IMR-90 (cell line): Measurements from ENCODE around the gene METRNL. TPM values are rescaled to one million over a fixed set of nuclear protein-coding genes. Genes with fewer than 3 reads are reported as not detected.

Experiments
- ATAC-seq: fragments of 200-7000 bp; cut with Tn5 transposase; 2 replicates; pipeline ENCODE4 v1.9.1; 2020; ENCODE audit warnings: low read depth, mild to moderate bottlenecking, moderate library complexity
- BruUV-seq: library from RNA; stranded (reverse); fragments of 400-500 nt; replicated peaks from 2 replicates; lab custom pipeline; 2021; lab: Mats Ljungman, UMichigan
- CTCF ChIA-PET: fragments of 300-600 bp; formaldehyde crosslinking; extraction: SDS; loops from one replicate; lab custom pipeline; 2021; ENCODE audit warnings: antibody characterized with exemption; lab: Yijun Ruan, JAX
- POLR2A ChIA-PET: fragments of 300-600 bp; sonication (Branson Sonifier 250); formaldehyde crosslinking; loops from one replicate; lab custom pipeline; 2022; ENCODE audit warnings: antibody characterized with exemption; ENCODE audit not compliant: unreplicated experiment; lab: Charles Lee
- DNase-seq: peaks from one replicate; pipeline ENCODE4 v3.0.0; 2013
- H2AFZ ChIP-seq: replicated peaks from 2 replicates; pipeline ENCODE3; 2013; ENCODE audit warnings: low read length, mild to moderate bottlenecking; ENCODE audit not compliant: poor library complexity
- H2AK5ac ChIP-seq: 2 replicates; pipeline ENCODE4 v1.6.1; 2013; ENCODE audit warnings: low read depth, low read length, inconsistent platforms
- H2AK9ac ChIP-seq: replicated peaks from 2 replicates; pipeline ENCODE3; 2013; ENCODE audit warnings: mild to moderate bottlenecking, low read depth, low read length, moderate library complexity; ENCODE audit not compliant: poor library complexity
- H2BK120ac ChIP-seq: 2 replicates; pipeline ENCODE4 v1.6.1; 2013; ENCODE audit warnings: low read depth, low read length, inconsistent platforms
- H2BK15ac ChIP-seq: 3 replicates; pipeline ENCODE4 v1.6.1; 2013; ENCODE audit warnings: low read depth, low read length, inconsistent platforms
- H2BK20ac ChIP-seq: 2 replicates; pipeline ENCODE4 v1.6.1; 2013; ENCODE audit warnings: low read depth, mild to moderate bottlenecking, inconsistent platforms, low read length, moderate library complexity
- H2BK5ac ChIP-seq: 2 replicates; pipeline ENCODE4 v1.6.1; 2013; ENCODE audit warnings: mild to moderate bottlenecking, low read depth, low read length, inconsistent platforms; ENCODE audit not compliant: poor library complexity, severe bottlenecking
- H3K14ac ChIP-seq: replicated peaks from 2 replicates; pipeline ENCODE4 v1.6.1; 2013; ENCODE audit warnings: low read depth, low read length, inconsistent platforms
- H3K18ac ChIP-seq: 2 replicates; pipeline ENCODE4 v1.6.1; 2013; ENCODE audit warnings: low read depth, low read length, control low read depth
- H3K23ac ChIP-seq: 2 replicates; pipeline ENCODE4 v1.6.1; 2013; ENCODE audit warnings: low read depth, low read length, inconsistent platforms
- H3K27ac ChIP-seq: 2 replicates; pipeline ENCODE4 v1.5.1; 2013; ENCODE audit warnings: mild to moderate bottlenecking, control low read depth, low read length; ENCODE audit not compliant: insufficient read depth
- H3K27me3 ChIP-seq: 2 replicates; pipeline ENCODE4 v1.6.1; 2013; ENCODE audit warnings: low read length; ENCODE audit not compliant: control insufficient read depth, insufficient read depth
- H3K36me3 ChIP-seq: 2 replicates; pipeline ENCODE4 v1.6.1; 2013; ENCODE audit warnings: low read length, mixed read lengths; ENCODE audit not compliant: control insufficient read depth, insufficient read depth
- H3K4ac ChIP-seq: 2 replicates; pipeline ENCODE4 v1.6.1; 2013; ENCODE audit warnings: low read depth, low read length, inconsistent platforms
- H3K4me1 ChIP-seq: 2 replicates; pipeline ENCODE4 v1.6.1; 2013; ENCODE audit warnings: low read length, mixed read lengths; ENCODE audit not compliant: control insufficient read depth, insufficient read depth
- H3K4me2 ChIP-seq: 2 replicates; pipeline ENCODE4 v1.6.1; 2013; ENCODE audit warnings: low read depth, mild to moderate bottlenecking, control low read depth, low read length, moderate library complexity
- H3K4me3 ChIP-seq: 2 replicates; pipeline ENCODE4 v1.5.1; 2013; ENCODE audit warnings: low read depth, mild to moderate bottlenecking, control low read depth, low read length, moderate library complexity; ENCODE audit not compliant: insufficient read depth
- H3K56ac ChIP-seq: 2 replicates; pipeline ENCODE4 v1.6.1; 2013; ENCODE audit warnings: low read length, inconsistent platforms; ENCODE audit not compliant: insufficient read depth; ENCODE audit errors: extremely low read depth
- H3K79me1 ChIP-seq, 2 experiments: 2 replicates each; pipeline ENCODE4 v1.6.1; 2013; ENCODE audit warnings: low read length in 2 of 2, inconsistent platforms in 1 of 2, low read depth in 1 of 2
- H3K9ac ChIP-seq: 2 replicates; pipeline ENCODE4 v1.6.1; 2013; ENCODE audit warnings: low read depth, low read length, control low read depth
- H3K9me1 ChIP-seq: 2 replicates; pipeline ENCODE4 v1.6.1; 2013; ENCODE audit warnings: low read length, inconsistent platforms; ENCODE audit not compliant: insufficient read depth
- H3K9me3 ChIP-seq: 2 replicates; pipeline ENCODE4 v1.6.1; 2013; ENCODE audit warnings: low read length; ENCODE audit not compliant: control insufficient read depth, insufficient read depth
- H4K20me1 ChIP-seq: 2 replicates; pipeline ENCODE4 v1.6.1; 2013; ENCODE audit warnings: low read length, inconsistent platforms; ENCODE audit not compliant: insufficient read depth
- H4K5ac ChIP-seq: 2 replicates; pipeline ENCODE4 v1.6.1; 2013; ENCODE audit warnings: mild to moderate bottlenecking, low read depth, low read length, control low read depth
- H4K8ac ChIP-seq, 2 experiments: 2 replicates each; pipeline ENCODE4 v1.6.1; 2013; ENCODE audit warnings: low read depth in 2 of 2, low read length in 2 of 2, control low read depth in 1 of 2, inconsistent platforms in 1 of 2
- H4K91ac ChIP-seq: 2 replicates; pipeline ENCODE4 v1.6.1; 2013; ENCODE audit warnings: low read depth, low read length, inconsistent platforms; ENCODE audit not compliant: insufficient read depth
- BHLHE40 ChIP-seq: fragments of 150-350 bp; IDR thresholded peaks from 2 replicates; pipeline ENCODE4 v1.6.1; 2016; ENCODE audit warnings: mild to moderate bottlenecking, low read depth, low read length
- CEBPB ChIP-seq: IDR thresholded peaks from 2 replicates; pipeline ENCODE4 v1.6.1; 2012; ENCODE audit warnings: low read depth, low read length, improper control_type of control experiment
- CHD1 ChIP-seq: IDR thresholded peaks from 2 replicates; pipeline ENCODE4 v1.6.1; 2012; ENCODE audit warnings: low read depth, low read length, improper control_type of control experiment
- FOS ChIP-seq: fragments of 150-350 bp; IDR thresholded peaks from 2 replicates; pipeline ENCODE4 v1.6.1; 2016; ENCODE audit warnings: low read depth, low read length
- MAFK ChIP-seq: IDR thresholded peaks from 2 replicates; pipeline ENCODE4 v1.6.1; 2012; ENCODE audit warnings: low read depth, low read length, improper control_type of control experiment
- MAZ ChIP-seq: IDR thresholded peaks from 2 replicates; pipeline ENCODE4 v1.6.1; 2012; ENCODE audit warnings: low read depth, mild to moderate bottlenecking, low read length, improper control_type of control experiment, moderate library complexity, borderline replicate concordance
- MXI1 ChIP-seq: IDR thresholded peaks from 2 replicates; pipeline ENCODE4 v1.6.1; 2012; ENCODE audit warnings: low read depth, mild to moderate bottlenecking, low read length, moderate library complexity, borderline replicate concordance
- POLR2A ChIP-seq: IDR thresholded peaks from 2 replicates; pipeline ENCODE4 v1.6.1; 2012; ENCODE audit warnings: mild to moderate bottlenecking, low read depth, low read length
- RAD21 ChIP-seq: IDR thresholded peaks from 2 replicates; pipeline ENCODE4 v1.6.1; 2012; ENCODE audit warnings: low read length, improper control_type of control experiment
- RCOR1 ChIP-seq: IDR thresholded peaks from 2 replicates; pipeline ENCODE4 v1.6.1; 2012; ENCODE audit warnings: mild to moderate bottlenecking, low read length, improper control_type of control experiment; ENCODE audit not compliant: insufficient replicate concordance
- RFX5 ChIP-seq: IDR thresholded peaks from 2 replicates; pipeline ENCODE4 v1.8.0; 2012; ENCODE audit warnings: low read depth, mild to moderate bottlenecking, low read length, moderate library complexity
- SMC3 ChIP-seq: fragments of 150-350 bp; IDR thresholded peaks from 2 replicates; pipeline ENCODE4 v1.6.1; 2016; ENCODE audit warnings: low read depth, mild to moderate bottlenecking, antibody characterized with exemption, low read length, moderate library complexity
- USF2 ChIP-seq: fragments of 150-350 bp; IDR thresholded peaks from 2 replicates; pipeline ENCODE4 v1.6.1; 2017; ENCODE audit warnings: mild to moderate bottlenecking, antibody characterized with exemption, low read length, low read depth
- WGBS, 2 experiments: methylation state at CpG; one replicate each; pipeline versions ENCODE4 v1.1.5 to v1.1.7; 2013; ENCODE audit warnings: missing lambda C conversion rate in 2 of 2; ENCODE audit not compliant: insufficient read length in 1 of 2; ENCODE audit errors: extremely low coverage in 2 of 2; 5-methylcytosine and 5-hydroxymethylcytosine counted together
- dilution Hi-C: fragments of 300-500 bp; cut with HindIII; formaldehyde crosslinking; loops from one replicate; pipeline ENCODE4 v1.14.3; 2018; ENCODE audit warnings: low sequenced_read_pairs; ENCODE audit not compliant: unreplicated experiment
- in situ Hi-C: fragments of 300-500 bp; cut with MboI; formaldehyde crosslinking; loops from 3 replicates; pipeline ENCODE4 v1.14.3; 2019; ENCODE audit warnings: low sequenced_read_pairs, inconsistent platforms, mixed read lengths
- intact Hi-C: fragments of 100-400 bp; cut with micrococcal nuclease; formaldehyde crosslinking; loops from 2 replicates; pipeline ENCODE4 v1.10.0; 2022
- polyA plus RNA-seq, 3 experiments: library from polyadenylated mRNA; depleted of rRNA; stranded (reverse); fragments of >200 nt; gene quantifications; 2 replicates each; pipeline ENCODE4 v1.2.3, GENCODE V29; 2012; ENCODE audit warnings: low replicate concordance in 1 of 3
- total RNA-seq: library from RNA; depleted of rRNA; stranded (reverse); fragments of >200 nt; gene quantifications from 2 replicates; pipeline ENCODE4 v1.2.3, GENCODE V29; 2012
- TF ChIP-seq, protein P1 (sequence below): fragments of 150-350 bp; IDR thresholded peaks from 2 replicates; pipeline ENCODE4 v1.6.1; 2016; ENCODE audit warnings: low read depth, mild to moderate bottlenecking, low read length, moderate library complexity, borderline replicate concordance
- TF ChIP-seq, protein P2 (sequence below): conservative IDR thresholded peaks from 2 replicates; pipeline ENCODE4 v1.5.1; 2012; ENCODE audit warnings: mild to moderate bottlenecking, low read depth, low read length, improper control_type of control experiment

METRNL gene
- total and polyA plus RNA-seq, 2 of the 4 experiments (the other 2 are of a cell fraction) = 17.9 to 48.2 TPM

- 94% methylated on average over 20 of the region's 30 CpGs; no CpG with 5 or more reads in 1 of the 2 experiments for WGBS, 2 experiments
- Histone ChIP-seq H3K27me3 (no peaks in the 10 kb centered on the region), H3K4me3 (no peak overlapping the region), H3K9me1 (no peaks in the 10 kb centered on the region), H2BK120ac (no peak overlapping the region), H2AK9ac (no peak overlapping the region), H3K27ac (no peak overlapping the region), H2AK5ac (no peak overlapping the region), H4K91ac (no peak overlapping the region), H3K4ac (no peak overlapping the region), H3K79me1 (peaks cover 4 to 8% of the 10 kb centered on the region in 2 experiments; a peak in 2 of 4 replicates), H4K5ac (no peak overlapping the region), H2BK20ac (no peak overlapping the region), H3K18ac (no peak overlapping the region), H3K4me1 (no peaks in the 10 kb centered on the region), H4K8ac (no peak overlapping the region), H3K9me3 (peaks cover 16% of the 10 kb centered on the region), H3K4me2 (no peak overlapping the region), H3K23ac (no peak overlapping the region), H2AFZ (no peak overlapping the region), H3K56ac (no peak overlapping the region), H3K36me3 (peaks cover 4% of the 10 kb centered on the region), H4K20me1 (no peaks in the 10 kb centered on the region), H2BK5ac (no peak overlapping the region), H2BK15ac (no peak overlapping the region), H3K14ac (no peak overlapping the region), H3K9ac (no peak overlapping the region)
- dilution Hi-C loops = no loop called here
- ChIA-PET POLR2A (no interaction called here), CTCF (no interaction called here)
- ATAC-seq (no peak), DNase-seq (no peak)
- intact Hi-C loops = no loop called here
- no TSS peak for BruUV-seq
- in situ Hi-C loops = no loop called here
- TF ChIP-seq USF2 (no peak), RFX5 (no peak), MXI1 (no peak), MAFK (no peak), MAZ (no peak), FOS (no peak), RAD21 (no peak), BHLHE40 (no peak), SMC3 (no peak), POLR2A (no peak), CHD1 (no peak), RCOR1 (no peak), CEBPB (no peak)
- TF ChIP-seq, protein P1, sequence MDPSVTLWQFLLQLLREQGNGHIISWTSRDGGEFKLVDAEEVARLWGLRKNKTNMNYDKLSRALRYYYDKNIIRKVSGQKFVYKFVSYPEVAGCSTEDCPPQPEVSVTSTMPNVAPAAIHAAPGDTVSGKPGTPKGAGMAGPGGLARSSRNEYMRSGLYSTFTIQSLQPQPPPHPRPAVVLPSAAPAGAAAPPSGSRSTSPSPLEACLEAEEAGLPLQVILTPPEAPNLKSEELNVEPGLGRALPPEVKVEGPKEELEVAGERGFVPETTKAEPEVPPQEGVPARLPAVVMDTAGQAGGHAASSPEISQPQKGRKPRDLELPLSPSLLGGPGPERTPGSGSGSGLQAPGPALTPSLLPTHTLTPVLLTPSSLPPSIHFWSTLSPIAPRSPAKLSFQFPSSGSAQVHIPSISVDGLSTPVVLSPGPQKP = no peak
- TF ChIP-seq, protein P2, sequence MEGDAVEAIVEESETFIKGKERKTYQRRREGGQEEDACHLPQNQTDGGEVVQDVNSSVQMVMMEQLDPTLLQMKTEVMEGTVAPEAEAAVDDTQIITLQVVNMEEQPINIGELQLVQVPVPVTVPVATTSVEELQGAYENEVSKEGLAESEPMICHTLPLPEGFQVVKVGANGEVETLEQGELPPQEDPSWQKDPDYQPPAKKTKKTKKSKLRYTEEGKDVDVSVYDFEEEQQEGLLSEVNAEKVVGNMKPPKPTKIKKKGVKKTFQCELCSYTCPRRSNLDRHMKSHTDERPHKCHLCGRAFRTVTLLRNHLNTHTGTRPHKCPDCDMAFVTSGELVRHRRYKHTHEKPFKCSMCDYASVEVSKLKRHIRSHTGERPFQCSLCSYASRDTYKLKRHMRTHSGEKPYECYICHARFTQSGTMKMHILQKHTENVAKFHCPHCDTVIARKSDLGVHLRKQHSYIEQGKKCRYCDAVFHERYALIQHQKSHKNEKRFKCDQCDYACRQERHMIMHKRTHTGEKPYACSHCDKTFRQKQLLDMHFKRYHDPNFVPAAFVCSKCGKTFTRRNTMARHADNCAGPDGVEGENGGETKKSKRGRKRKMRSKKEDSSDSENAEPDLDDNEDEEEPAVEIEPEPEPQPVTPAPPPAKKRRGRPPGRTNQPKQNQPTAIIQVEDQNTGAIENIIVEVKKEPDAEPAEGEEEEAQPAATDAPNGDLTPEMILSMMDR = no peak
Measured at GRCh38 chr17:83037084-83037873, 42.1 kb upstream of the METRNL start.
